ENCODE measurements around the gene CCR5.

The CCR5 gene

GRCh38 chr3:46358466-46358865 lies 12.3 kb upstream of the CCR5 start:
- no peak for DNase-seq (ENCODE audit: low read depth in 3 of 3, low spot score in 1 of 3)

GRCh38 chr3:46359733-46360493 lies 10.8 kb upstream of the CCR5 start:
- DNase-seq (ENCODE audit: low read depth in 3 of 3, low spot score in 1 of 3), result no peak

GRCh38 chr3:46360907-46361306 lies 9.8 kb upstream of the CCR5 start:
- no peak for DNase-seq (ENCODE audit: low read depth in 3 of 3, low spot score in 1 of 3)

- DNase-seq (ENCODE audit: low read depth in 3 of 3, low spot score in 1 of 3), result no peak
Observed at GRCh38 chr3:46361408-46362283, 9.1 kb upstream of the CCR5 start.

GRCh38 chr3:46365041-46365440 lies 5.7 kb upstream of the CCR5 start:
- DNase-seq (ENCODE audit: low read depth in 3 of 3, low spot score in 1 of 3), result no peak

- DNase-seq (ENCODE audit: low read depth in 3 of 3, low spot score in 1 of 3), result no peak
Observed at GRCh38 chr3:46365737-46366524, 4.8 kb upstream of the CCR5 start.

- DNase-seq (ENCODE audit: low read depth in 3 of 3, low spot score in 1 of 3), result no peak
Observed at GRCh38 chr3:46367811-46368210, 2.9 kb upstream of the CCR5 start.

- DNase-seq (ENCODE audit: low read depth in 3 of 3, low spot score in 1 of 3), result peak; percentile 20 to 37 (median 34)
Observed at GRCh38 chr3:46368569-46368968, 2.2 kb upstream of the CCR5 start.

- DNase-seq (ENCODE audit: low read depth in 3 of 3, low spot score in 1 of 3), result no peak
Observed at GRCh38 chr3:46369151-46369550, 1.6 kb upstream of the CCR5 start.

GRCh38 chr3:46369675-46370132 lies 1.0 kb upstream of the CCR5 start:
- no peak for DNase-seq (ENCODE audit: low read depth in 3 of 3, low spot score in 1 of 3)

- no peak for DNase-seq (ENCODE audit: low read depth in 3 of 3, low spot score in 1 of 3)
Observed at GRCh38 chr3:46371519-46372340, 984 bp downstream of the CCR5 start.

GRCh38 chr3:46372492-46373359 lies 2.0 kb downstream of the CCR5 start:
- DNase-seq (ENCODE audit: low read depth in 3 of 3, low spot score in 1 of 3), result no peak

- DNase-seq (ENCODE audit: low read depth in 3 of 3, low spot score in 1 of 3), result no peak
Observed at GRCh38 chr3:46374755-46375154, 4.0 kb downstream of the CCR5 start.

GRCh38 chr3:46375218-46375617 lies 4.5 kb downstream of the CCR5 start:
- DNase-seq (ENCODE audit: low read depth in 3 of 3, low spot score in 1 of 3), result no peak

GRCh38 chr3:46375814-46376213 lies 5.1 kb downstream of the CCR5 start:
- DNase-seq (ENCODE audit: low read depth in 3 of 3, low spot score in 1 of 3), result no peak

GRCh38 chr3:46378426-46378942 lies 7.7 kb downstream of the CCR5 start:
- DNase-seq (ENCODE audit: low read depth in 3 of 3, low spot score in 1 of 3), result peak in 2 of 3 donors; percentile 7 to 51

GRCh38 chr3:46380471-46381221 lies 9.9 kb downstream of the CCR5 start:
- no peak for DNase-seq (ENCODE audit: low read depth in 3 of 3, low spot score in 1 of 3)

- no peak for DNase-seq (ENCODE audit: low read depth in 3 of 3, low spot score in 1 of 3)
Observed at GRCh38 chr3:46381625-46382024, 10.9 kb downstream of the CCR5 start.

Measured in stimulated activated CD4-positive, alpha-beta T cell treated with anti-CD3 and anti-CD28 coated beads, TNF-alpha, amount 100 ng/mL, for 1 hour (primary cell).